AG04450 (cell line): ENCODE data around the gene FBRSL1. TPM values are rescaled to one million over a fixed set of nuclear protein-coding genes. Genes with fewer than 3 reads are reported as not detected.

Experiments used
- CTCF ChIA-PET: fragments of 300-600, 350-600 bp; formaldehyde crosslinking; extraction: SDS; loops from one replicate; lab custom pipeline; 2022; ENCODE audit warnings: antibody characterized with exemption, inconsistent platforms; lab: Charles Lee
- POLR2A ChIA-PET: fragments of 350-600 bp; formaldehyde crosslinking; extraction: SDS; loops from one replicate; lab custom pipeline; 2021; ENCODE audit warnings: antibody characterized with exemption, inconsistent platforms; lab: Yijun Ruan, JAX
- DNase-seq: peaks from one replicate; pipeline ENCODE4 v3.0.0-alpha.2; 2011; ENCODE audit warnings: low read depth, low spot score
- H3K27ac ChIP-seq: one replicate; pipeline ENCODE4 v1.5.1; 2012; ENCODE audit warnings: low read depth, low read length, control low read depth
- H3K27me3 ChIP-seq: one replicate; pipeline ENCODE4 v1.6.0; 2012; ENCODE audit warnings: low read length; ENCODE audit not compliant: control insufficient read depth, insufficient read depth
- H3K4me3 ChIP-seq: 2 replicates; pipeline ENCODE4 v1.5.1; 2011; ENCODE audit warnings: mild to moderate bottlenecking, low read depth, low read length, control low read depth
- H3K9me3 ChIP-seq: 2 replicates; pipeline ENCODE4 v1.5.1; 2012; ENCODE audit warnings: low read length; ENCODE audit not compliant: control insufficient read depth, insufficient read depth
- polyA plus RNA-seq: library from polyadenylated mRNA; depleted of rRNA; stranded (reverse); fragments of >200 nt; gene quantifications from 2 replicates; pipeline ENCODE4 v1.2.3, GENCODE V29; 2011
- TF ChIP-seq, protein P1 (sequence below): IDR thresholded peaks from 2 replicates; pipeline ENCODE4 v1.5.1; 2011; ENCODE audit warnings: low read depth, low read length, control low read depth, inconsistent platforms

FBRSL1 gene
- polyA plus RNA-seq, 1 experiment: 1.1 TPM

DNA sequence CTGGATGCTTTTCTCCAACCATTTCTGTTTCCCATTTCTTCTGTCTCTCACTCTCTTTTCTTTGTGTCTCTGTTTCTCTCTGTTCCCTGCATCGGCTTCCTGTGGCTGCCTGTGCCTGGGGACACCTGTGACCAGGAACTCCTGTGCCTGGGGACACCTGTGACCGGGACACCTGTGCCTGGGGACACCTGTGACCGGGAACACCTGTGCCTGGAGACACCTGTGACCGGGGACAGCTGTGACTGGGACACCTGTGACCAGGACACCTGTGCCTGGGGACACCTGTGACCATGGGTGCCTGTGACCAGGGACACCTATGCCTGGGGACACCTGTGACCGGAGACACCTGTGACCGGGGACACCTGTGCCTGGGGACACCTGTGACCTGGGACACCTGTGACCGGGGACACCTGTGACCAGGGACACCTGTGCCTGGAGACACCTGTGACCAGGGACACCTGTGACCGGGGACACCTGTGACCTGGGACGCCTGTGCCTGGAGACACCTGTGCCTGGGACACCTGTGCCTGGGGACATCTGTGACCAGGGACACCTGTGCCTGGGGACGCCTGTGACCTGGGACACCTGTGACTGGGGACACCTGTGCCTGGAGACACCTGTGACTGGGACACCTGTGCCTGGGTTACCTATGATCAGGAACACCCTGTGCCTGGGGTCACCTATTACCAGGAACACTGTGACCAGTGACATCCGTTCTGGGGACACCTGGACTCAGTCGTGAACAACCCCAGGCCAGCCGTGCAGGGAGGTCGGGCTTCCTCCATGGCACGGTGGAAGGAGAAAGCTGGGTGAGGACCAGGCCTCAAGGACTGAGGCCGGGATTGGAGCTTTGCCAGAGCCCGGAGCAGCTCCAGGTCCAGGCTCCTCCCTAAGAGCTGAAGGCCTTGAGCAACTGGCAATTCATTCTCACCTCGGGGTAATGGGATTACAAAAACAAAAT is 23.4 kb upstream of the FBRSL1 start:
- CTCF ChIA-PET: no interaction called here
- H3K9me3 ChIP-seq: peaks cover 8% of the 10 kb centered on the region; the same call in 1 of the 2 replicates
- H3K27me3 ChIP-seq: no peaks in the 10 kb centered on the region
- POLR2A ChIA-PET: no interaction called here
- no peak overlapping the region for H3K27ac ChIP-seq
- TF ChIP-seq, protein P1, sequence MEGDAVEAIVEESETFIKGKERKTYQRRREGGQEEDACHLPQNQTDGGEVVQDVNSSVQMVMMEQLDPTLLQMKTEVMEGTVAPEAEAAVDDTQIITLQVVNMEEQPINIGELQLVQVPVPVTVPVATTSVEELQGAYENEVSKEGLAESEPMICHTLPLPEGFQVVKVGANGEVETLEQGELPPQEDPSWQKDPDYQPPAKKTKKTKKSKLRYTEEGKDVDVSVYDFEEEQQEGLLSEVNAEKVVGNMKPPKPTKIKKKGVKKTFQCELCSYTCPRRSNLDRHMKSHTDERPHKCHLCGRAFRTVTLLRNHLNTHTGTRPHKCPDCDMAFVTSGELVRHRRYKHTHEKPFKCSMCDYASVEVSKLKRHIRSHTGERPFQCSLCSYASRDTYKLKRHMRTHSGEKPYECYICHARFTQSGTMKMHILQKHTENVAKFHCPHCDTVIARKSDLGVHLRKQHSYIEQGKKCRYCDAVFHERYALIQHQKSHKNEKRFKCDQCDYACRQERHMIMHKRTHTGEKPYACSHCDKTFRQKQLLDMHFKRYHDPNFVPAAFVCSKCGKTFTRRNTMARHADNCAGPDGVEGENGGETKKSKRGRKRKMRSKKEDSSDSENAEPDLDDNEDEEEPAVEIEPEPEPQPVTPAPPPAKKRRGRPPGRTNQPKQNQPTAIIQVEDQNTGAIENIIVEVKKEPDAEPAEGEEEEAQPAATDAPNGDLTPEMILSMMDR: no peak
- DNase-seq: no peak
- H3K4me3 ChIP-seq: no peak overlapping the region

DNA sequence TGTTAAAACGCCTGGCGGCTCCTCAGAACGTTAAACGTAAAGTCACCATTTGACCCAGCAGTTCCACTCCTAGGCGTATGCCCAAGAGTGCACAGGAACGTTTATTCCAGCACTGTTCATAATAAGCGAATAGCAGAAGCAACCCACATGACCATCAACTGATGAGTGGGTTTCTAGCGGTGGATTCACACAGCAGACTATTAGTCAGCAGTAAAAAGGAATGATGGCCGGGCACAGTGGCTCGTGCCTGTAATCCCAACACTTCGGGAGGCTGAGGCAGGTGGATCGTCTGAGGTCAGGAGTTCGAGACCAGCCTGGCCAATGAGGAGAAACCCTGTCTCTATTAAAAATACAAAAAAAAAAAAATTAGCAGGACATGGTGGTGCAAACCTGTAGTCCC is 22.4 kb upstream of the FBRSL1 start:
- DNase-seq: no peak
- TF ChIP-seq, protein P1: no peak
- H3K27me3 ChIP-seq: no peaks in the 10 kb centered on the region
- ChIA-PET POLR2A (no interaction called here), CTCF (no interaction called here)
- no peak overlapping the region for H3K4me3 ChIP-seq
- H3K9me3 ChIP-seq: peaks cover 15% of the 10 kb centered on the region; the same call in 1 of the 2 replicates
- H3K27ac ChIP-seq: no peak overlapping the region

DNA sequence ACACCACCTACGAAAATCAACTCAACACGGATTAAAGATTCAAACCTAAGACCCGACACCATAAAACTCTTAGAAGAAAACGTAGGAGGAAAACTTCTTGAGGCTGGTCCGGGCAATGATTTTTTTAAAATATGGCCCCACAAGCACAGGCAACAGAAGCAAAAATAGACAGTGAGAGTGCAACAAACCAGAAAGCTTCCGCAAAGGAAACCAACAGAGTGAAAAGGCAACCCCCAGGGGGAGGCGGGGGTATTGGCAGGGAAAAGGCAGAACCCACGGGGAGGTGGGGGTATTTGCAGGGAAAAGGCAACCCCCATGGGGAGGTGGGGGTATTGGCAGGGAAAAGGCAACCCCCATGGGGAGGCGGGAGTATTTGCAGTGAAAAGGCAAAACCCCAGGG is 20.5 kb upstream of the FBRSL1 start:
- DNase-seq: no peak
- ChIA-PET POLR2A (no interaction called here), CTCF (no interaction called here)
- H3K27me3 ChIP-seq: no peaks in the 10 kb centered on the region
- H3K4me3 ChIP-seq: no peak overlapping the region
- H3K27ac ChIP-seq: no peak overlapping the region
- H3K9me3 ChIP-seq: peaks cover 20% of the 10 kb centered on the region; the same call in 1 of the 2 replicates
- TF ChIP-seq, protein P1: no peak

DNA sequence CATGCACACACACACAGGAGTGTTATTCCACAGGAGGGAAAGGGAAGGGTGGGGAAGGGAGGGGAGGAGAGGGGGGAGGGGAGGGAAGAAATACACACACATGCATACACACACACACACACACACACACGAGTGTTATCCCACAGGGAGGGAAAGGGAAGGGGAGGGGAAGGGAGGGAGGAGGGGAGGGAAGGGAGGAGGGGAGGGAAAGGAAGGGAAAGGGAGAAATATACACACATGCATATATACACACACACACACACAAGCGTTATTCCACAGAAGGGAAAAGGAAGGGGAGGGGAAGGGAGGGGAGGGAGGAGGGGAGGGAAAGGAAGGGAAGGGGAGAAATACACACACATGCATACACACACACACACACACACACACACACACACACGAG is 19.6 kb upstream of the FBRSL1 start:
- Histone ChIP-seq H3K9me3 (peaks cover 14% of the 10 kb centered on the region; the same call in 1 of the 2 replicates), H3K27me3 (no peaks in the 10 kb centered on the region), H3K27ac (no peak overlapping the region), H3K4me3 (no peak overlapping the region)
- ChIA-PET POLR2A (no interaction called here), CTCF (no interaction called here)
- TF ChIP-seq, protein P1: no peak
- no peak for DNase-seq
